HEK293T (cell line): ENCODE measurements around the gene ATXN2L.
A peak's percentile ranks its signal among the peaks of the same experiment; 100 is the strongest.

ENCODE experiments used
- CTCF ChIA-PET: fragments of 350-600 bp; formaldehyde crosslinking; extraction: SDS; loops from one replicate; lab custom pipeline; 2021; ENCODE audit warnings: antibody characterized with exemption, inconsistent platforms; lab: Yijun Ruan, JAX
- POLR2A ChIA-PET: fragments of 350-600 bp; formaldehyde crosslinking; extraction: SDS; loops from one replicate; lab custom pipeline; 2020; ENCODE audit warnings: antibody characterized with exemption, inconsistent platforms; lab: Yijun Ruan, JAX
- DNase-seq: peaks from one replicate; pipeline ENCODE4 v3.0.0; 2012; ENCODE audit warnings: mixed read lengths; ENCODE audit errors: extremely low spot score
- ARNT ChIP-seq: fragments of 450-650 bp; IDR thresholded peaks from 2 replicates; pipeline ENCODE4 v1.6.1; 2017; ENCODE audit warnings: mild to moderate bottlenecking
- BHLHE40 ChIP-seq: fragments of 450-650 bp; IDR thresholded peaks from 2 replicates; pipeline ENCODE4 v1.6.1; 2016; ENCODE audit warnings: mild to moderate bottlenecking, moderate library complexity, borderline replicate concordance
- ELF4 ChIP-seq: fragments of 450-650 bp; IDR thresholded peaks from 2 replicates; pipeline ENCODE4 v1.6.1; 2017; ENCODE audit warnings: antibody characterized with exemption
- FOXA1 ChIP-seq: fragments of 450-650 bp; IDR thresholded peaks from 2 replicates; pipeline ENCODE4 v1.6.1; 2016; ENCODE audit warnings: mild to moderate bottlenecking
- FOXM1 ChIP-seq: fragments of 450-650 bp; IDR thresholded peaks from 2 replicates; pipeline ENCODE4 v1.6.1; 2017; ENCODE audit warnings: mild to moderate bottlenecking, borderline replicate concordance
- HDGF ChIP-seq: fragments of 450-650 bp; IDR thresholded peaks from 2 replicates; pipeline ENCODE4 v1.6.1; 2017; ENCODE audit warnings: antibody characterized with exemption, borderline replicate concordance
- NFRKB ChIP-seq: fragments of 450-650 bp; IDR thresholded peaks from 2 replicates; pipeline ENCODE4 v1.6.1; 2016; ENCODE audit warnings: mild to moderate bottlenecking, moderate library complexity
- SP1 ChIP-seq: fragments of 450-650 bp; IDR thresholded peaks from 2 replicates; pipeline ENCODE4 v1.6.1; 2017
- SUZ12 ChIP-seq: fragments of 450-650 bp; IDR thresholded peaks from 2 replicates; pipeline ENCODE4 v1.6.1; 2016; ENCODE audit warnings: mild to moderate bottlenecking
- ZNF384 ChIP-seq: fragments of 450-650 bp; IDR thresholded peaks from 2 replicates; pipeline ENCODE4 v1.6.1; 2016
- TF ChIP-seq, protein P1 (sequence below): fragments of 450-650 bp; IDR thresholded peaks from 2 replicates; pipeline ENCODE4 v1.6.1; 2016

The ATXN2L gene

DNA sequence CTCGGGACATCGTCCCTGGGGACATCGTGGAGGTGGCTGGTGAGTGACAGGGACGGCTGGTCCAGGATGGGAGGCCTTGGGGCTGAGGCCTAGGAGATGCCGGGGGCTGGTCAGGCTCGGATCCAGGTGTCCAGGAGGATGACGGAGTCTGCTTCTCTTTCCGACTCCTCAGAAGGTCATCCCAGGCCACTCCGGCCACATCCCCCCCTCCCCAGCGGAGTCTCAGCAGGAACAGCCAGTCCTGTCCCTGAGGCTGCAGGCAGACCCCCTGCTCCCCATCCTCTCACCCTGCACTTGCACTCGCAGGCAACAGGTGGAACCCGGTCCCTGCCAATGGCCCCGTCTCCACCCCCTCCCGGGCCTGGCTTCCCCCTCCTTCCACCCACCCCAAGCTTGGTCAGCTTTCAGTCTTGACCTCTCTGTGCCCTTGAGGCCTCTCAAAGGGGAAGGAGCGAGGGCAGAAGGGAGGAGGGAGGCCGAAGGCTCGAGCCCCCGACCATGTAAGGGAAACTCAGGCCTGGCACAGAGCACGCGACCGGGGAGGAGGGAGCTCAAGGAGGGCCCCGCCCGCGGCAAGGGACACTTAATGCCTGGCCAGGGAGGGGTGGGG lies 59.9 kb downstream of the ATXN2L start:
- DNase-seq = no peak
- ChIA-PET POLR2A (no interaction called here), CTCF (no interaction called here)
- no peak for TF ChIP-seq FOXA1
- TF ChIP-seq, protein P1, sequence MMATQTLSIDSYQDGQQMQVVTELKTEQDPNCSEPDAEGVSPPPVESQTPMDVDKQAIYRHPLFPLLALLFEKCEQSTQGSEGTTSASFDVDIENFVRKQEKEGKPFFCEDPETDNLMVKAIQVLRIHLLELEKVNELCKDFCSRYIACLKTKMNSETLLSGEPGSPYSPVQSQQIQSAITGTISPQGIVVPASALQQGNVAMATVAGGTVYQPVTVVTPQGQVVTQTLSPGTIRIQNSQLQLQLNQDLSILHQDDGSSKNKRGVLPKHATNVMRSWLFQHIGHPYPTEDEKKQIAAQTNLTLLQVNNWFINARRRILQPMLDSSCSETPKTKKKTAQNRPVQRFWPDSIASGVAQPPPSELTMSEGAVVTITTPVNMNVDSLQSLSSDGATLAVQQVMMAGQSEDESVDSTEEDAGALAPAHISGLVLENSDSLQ = peak; percentile 10; the same call in 1 of the 2 replicates

DNA sequence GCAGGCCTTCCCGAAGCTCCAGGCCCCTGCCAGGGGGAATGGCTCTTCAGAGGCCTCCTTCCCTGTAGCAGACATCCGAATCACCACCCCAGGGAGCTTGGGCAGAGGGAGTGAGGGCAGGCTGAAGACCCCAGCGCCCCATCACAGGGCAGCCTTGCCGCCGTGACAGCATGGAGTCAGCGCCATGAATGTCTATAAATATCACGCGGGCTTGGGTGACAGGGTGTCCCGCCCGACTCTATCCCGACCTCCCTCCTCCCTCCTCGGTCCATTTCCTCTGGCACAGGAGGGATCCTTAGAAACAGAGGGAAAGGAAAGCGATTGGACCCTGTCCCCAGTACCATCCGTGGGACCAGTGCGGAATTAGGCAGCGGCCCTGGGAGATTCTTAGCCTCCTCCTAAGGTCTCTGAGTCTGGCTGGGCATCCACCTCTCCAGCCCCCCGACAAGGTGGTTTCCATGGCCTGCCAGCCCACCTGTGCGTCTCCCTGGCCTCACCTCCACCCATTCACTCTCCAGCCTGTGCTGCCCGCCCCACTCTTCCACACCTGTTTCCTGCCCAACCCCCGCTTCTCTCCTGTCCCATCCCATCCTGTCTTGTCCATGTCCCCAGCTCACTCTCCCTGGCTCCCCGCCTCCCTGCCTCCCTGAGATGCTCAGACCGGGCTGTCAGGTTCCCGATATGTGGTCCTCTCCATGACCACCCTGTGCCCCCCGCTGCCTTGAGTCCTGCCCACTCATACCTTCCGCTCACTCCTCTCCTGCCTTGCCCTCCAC lies 60.6 kb downstream of the ATXN2L start:
- CTCF ChIA-PET = interaction anchor here (0.6 kb wide), 1 partner anchor 62 kb away, joined by 3 read pairs; no protein-coding TSS in a partner anchor

DNA sequence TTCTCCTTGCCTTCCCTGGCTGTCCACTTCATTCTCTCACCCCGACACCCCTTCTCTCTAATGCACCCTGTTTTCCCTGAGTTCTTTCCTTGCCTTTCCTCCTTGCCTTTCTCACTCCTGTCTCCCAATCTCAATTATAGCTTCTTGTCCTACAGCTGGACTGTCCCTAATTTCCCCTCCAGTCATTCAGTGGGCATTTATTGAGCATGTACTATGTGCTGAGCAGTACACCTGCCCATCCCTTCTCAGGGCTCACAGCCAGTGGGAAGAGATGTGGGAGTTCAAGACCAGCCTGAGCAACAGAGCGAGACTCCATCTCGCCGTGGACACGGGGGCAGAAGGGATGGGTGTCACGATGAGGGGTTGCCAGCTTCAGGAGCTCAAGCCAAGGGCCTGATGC lies 61.2 kb downstream of the ATXN2L start:
- TF ChIP-seq ARNT = no peak
- DNase-seq = no peak
- CTCF ChIA-PET = no interaction called here
- POLR2A ChIA-PET = no interaction called here

More for the DNA sequence above, 60.6 kb downstream of the ATXN2L start:
- no peak for DNase-seq
- POLR2A ChIA-PET = no interaction called here
- no peak for TF ChIP-seq BHLHE40
- TF ChIP-seq FOXM1 = no peak
- TF ChIP-seq, protein P1 = no peak
- TF ChIP-seq HDGF = no peak
- TF ChIP-seq ELF4 = no peak
- TF ChIP-seq SP1 = no peak
- TF ChIP-seq SUZ12 = no peak
- TF ChIP-seq NFRKB = no peak
- no peak for TF ChIP-seq ZNF384
- TF ChIP-seq FOXA1 = no peak
